Prostate gland (tissue), 2 donors: ENCODE measurements around the gene ZNF688. TPM values are rescaled to one million over a fixed set of nuclear protein-coding genes. Genes with fewer than 3 reads are reported as not detected.

Experiments used
- DNase-seq: peaks from one replicate; pipeline ENCODE4 v3.0.0-alpha.2; 2019; ENCODE audit warnings: low spot score
- H3K27ac ChIP-seq, 2 donors: fragments of 200-600 bp; sonication (generic); 2 replicates each; pipeline ENCODE4 v1.5.1; 2017 to 2019
- H3K27me3 ChIP-seq: fragments of 200-600 bp; sonication (generic); replicated peaks from 2 replicates; pipeline ENCODE4 v1.5.1; 2019; ENCODE audit not compliant: insufficient read depth
- H3K36me3 ChIP-seq, 2 donors: fragments of 200-600 bp; sonication (generic); 1 replicate in 1 of 2; 2 replicates in 1 of 2; pipeline versions ENCODE4 v1.5.1 to v1.8.1; 2017 to 2019
- H3K4me1 ChIP-seq: fragments of 200-600 bp; sonication (generic); replicated peaks from 2 replicates; pipeline ENCODE4 v1.5.1; 2019
- H3K4me3 ChIP-seq, 2 donors: fragments of 200-600 bp; sonication (generic); 2 replicates each; pipeline ENCODE4 v1.5.1; 2017 to 2019
- H3K9me3 ChIP-seq: fragments of 200-600 bp; sonication (generic); 2 replicates; pipeline ENCODE4 v1.5.1; 2017
- CTCF ChIP-seq, 4 experiments: fragments of 200-600 bp in 2 of 4; fragments of 450-650 bp in 2 of 4; sonication (generic) in 2 of 4; IDR thresholded peaks; 1 replicate in 3 of 4; 2 replicates in 1 of 4; pipeline ENCODE4 v1.5.1; 2016 to 2019; ENCODE audit warnings: antibody characterized with exemption in 4 of 4, mild to moderate bottlenecking in 2 of 4, moderate library complexity in 2 of 4
- POLR2A ChIP-seq: fragments of 450-650 bp; IDR thresholded peaks from one replicate; pipeline ENCODE4 v1.6.1; 2016; ENCODE audit warnings: antibody characterized with exemption, mild to moderate bottlenecking
- POLR2AphosphoS5 ChIP-seq: sonication (generic); formaldehyde crosslinking; IDR thresholded peaks from one replicate; pipeline ENCODE4 v1.6.1; 2017; ENCODE audit warnings: antibody characterized with exemption
- WGBS: methylation state at CpG from one replicate; pipeline ENCODE4 v1.1.5; 2018; 5-methylcytosine and 5-hydroxymethylcytosine counted together
- intact Hi-C: fragments of 100-400 bp; cut with DNase I; formaldehyde crosslinking; loops from one replicate; pipeline ENCODE4 v1.14.2; 2022
- total RNA-seq, 2 donors: library from RNA; depleted of rRNA; stranded (reverse); fragments of >200 nt; gene quantifications; one replicate each; pipeline ENCODE4 v1.1.0, GENCODE V29; 2016

ZNF688 gene
- total RNA-seq, 2 donors from 2014 or later: 20.4 to 21.5 TPM

GRCh38 chr16:30527635-30528178 is 43.8 kb downstream of the ZNF688 start:
- H3K4me1 ChIP-seq: no peaks in the 10 kb centered on the region
- TF ChIP-seq POLR2AphosphoS5 (no peak), POLR2A (no peak), CTCF (IDR thresholded peaks at IDR 0.05) (no peak)
- H3K27ac ChIP-seq: peak overlapping the region; percentile 96 to 99
- H3K9me3 ChIP-seq: no peaks in the 10 kb centered on the region
- H3K4me3 ChIP-seq: peak overlapping the region; percentile 77 to 94
- DNase-seq: peak; percentile 75
- H3K36me3 ChIP-seq: peaks cover 0 to 4% of the 10 kb centered on the region in 2 donors
- WGBS: 7% methylated on average over 14 of the region's 14 CpGs
- no peaks in the 10 kb centered on the region for H3K27me3 ChIP-seq
- intact Hi-C loops: loop anchor here (5.0 kb wide), 1 partner anchor 95 kb away; the partner anchor contains the start of gene DCTPP1

GRCh38 chr16:30526823-30527634 is 44.5 kb downstream of the ZNF688 start:
- under 1% methylated on average over 36 of the region's 79 CpGs for WGBS
- no peaks in the 10 kb centered on the region for H3K27me3 ChIP-seq
- H3K4me3 ChIP-seq: peak overlapping the region; percentile 77 to 94
- TF ChIP-seq CTCF (IDR thresholded peaks at IDR 0.05) (peak in 2 of 4 experiments; percentile 41 to 50), POLR2A (peak; percentile 42), POLR2AphosphoS5 (peak; percentile 94)
- H3K9me3 ChIP-seq: no peaks in the 10 kb centered on the region
- peak overlapping the region; percentile 96 to 99 for H3K27ac ChIP-seq
- H3K4me1 ChIP-seq: no peaks in the 10 kb centered on the region
- peaks cover 0 to 4% of the 10 kb centered on the region in 2 donors for H3K36me3 ChIP-seq
- DNase-seq: peak; percentile 99
- intact Hi-C loops: loop anchor here (5.0 kb wide), 1 partner anchor 95 kb away; the partner anchor contains the start of gene DCTPP1

- Histone ChIP-seq H3K4me1 (no peaks in the 10 kb centered on the region), H3K27ac (peak within 1 kb of the TSS; percentile 96 to 99), H3K4me3 (peak within 1 kb of the TSS; percentile 77 to 94), H3K36me3 (peaks cover 0 to 4% of the 10 kb centered on the region in 2 donors), H3K27me3 (no peaks in the 10 kb centered on the region), H3K9me3 (no peaks in the 10 kb centered on the region)
- intact Hi-C loops: loop anchor here (5.0 kb wide), 1 partner anchor 94 kb away; the partner anchor contains the start of gene DCTPP1
- TF ChIP-seq POLR2A (no peak), CTCF (IDR thresholded peaks at IDR 0.05) (no peak), POLR2AphosphoS5 (no peak)
- DNase-seq: no peak
- WGBS: 2% methylated on average over 55 of the region's 73 CpGs
Measured at GRCh38 chr16:30526137-30526822, 45.2 kb downstream of the ZNF688 start, which contains the start of gene ZNF768. Gene ZNF768, minus strand, starts transcription at chr16:30526566. Its CDS starts 153 bp downstream, at chr16:30526413.

- DNase-seq: no peak
- intact Hi-C loops: loop anchor here (5.0 kb wide), 1 partner anchor 93 kb away; the partner anchor contains the start of gene DCTPP1
- no peaks in the 10 kb centered on the region for H3K4me1 ChIP-seq
- H3K9me3 ChIP-seq: no peaks in the 10 kb centered on the region
- no peaks in the 10 kb centered on the region for H3K27me3 ChIP-seq
- H3K4me3 ChIP-seq: peak overlapping the region; percentile 77 to 94
- H3K36me3 ChIP-seq: peaks cover 0 to 4% of the 10 kb centered on the region in 2 donors
- peak overlapping the region; percentile 96 to 99 for H3K27ac ChIP-seq
- WGBS: 46% methylated on average over 4 of the region's 4 CpGs
- TF ChIP-seq POLR2AphosphoS5 (no peak), CTCF (IDR thresholded peaks at IDR 0.05) (no peak), POLR2A (no peak)
Measured at GRCh38 chr16:30525844-30526136, 45.7 kb downstream of the ZNF688 start.
